C4-2B (cell line): ENCODE data around the gene POLR2H.
"Not testable (repeated sequence)": the region's sequence is repeated elsewhere in the genome, so short reads cannot be mapped to it uniquely, and the experiment has no call there.

Experiments used
- H3K27ac ChIP-seq: fragments of 450-650 bp; 2 replicates; pipeline ENCODE4 v1.5.1; 2017
- ZFX ChIP-seq: fragments of 450-650 bp; IDR thresholded peaks from 2 replicates; pipeline ENCODE4 v1.6.1; 2017
- TF ChIP-seq, protein P1 (sequence below): fragments of 450-650 bp; conservative IDR thresholded peaks from 2 replicates; pipeline ENCODE4 v1.5.1; 2017; ENCODE audit warnings: mild to moderate bottlenecking

POLR2H gene

DNA sequence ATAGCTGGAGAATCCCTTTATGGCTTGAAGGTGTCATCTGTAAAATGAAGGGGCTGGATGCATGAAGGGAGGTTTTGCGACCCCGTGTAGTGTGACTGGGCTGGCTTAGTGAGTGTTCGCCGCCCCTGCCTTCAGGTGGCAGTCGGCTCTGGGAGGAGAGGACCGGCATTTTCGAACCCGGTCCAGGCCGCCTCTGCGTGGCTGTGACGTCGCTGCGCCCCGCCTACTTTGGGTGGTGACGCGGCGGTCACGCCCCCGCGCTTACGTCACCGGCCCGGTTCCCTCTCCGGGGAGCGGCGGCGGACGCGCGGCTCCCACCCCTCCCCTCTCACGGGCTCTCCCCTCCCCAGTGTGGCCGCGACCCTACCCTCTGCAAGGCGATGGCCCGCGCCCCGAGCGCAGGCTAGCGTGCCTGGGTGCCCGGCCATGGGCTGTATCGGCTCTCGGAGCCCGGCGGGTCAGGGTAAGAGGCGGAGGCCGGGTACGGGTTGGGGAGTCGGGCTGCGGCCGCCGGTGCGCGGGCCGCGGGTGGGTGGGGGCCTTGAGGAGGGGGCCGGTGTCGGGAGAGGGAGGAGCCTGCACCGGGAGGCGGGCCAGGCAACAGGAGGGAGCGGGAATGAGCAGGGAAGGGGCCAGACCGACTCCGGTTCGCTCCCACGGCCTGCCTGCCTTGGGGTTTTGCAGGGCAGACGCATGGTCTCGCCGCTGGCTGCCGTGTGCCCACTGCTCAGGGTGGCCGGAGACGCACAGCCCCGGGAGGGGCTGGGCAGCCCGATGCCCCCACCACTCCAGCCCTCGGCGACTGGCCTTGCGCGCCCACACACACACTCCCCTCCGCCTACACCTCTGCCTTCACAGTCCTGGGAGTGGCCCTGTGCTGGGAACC lies 25.6 kb upstream of the POLR2H start:
- peak overlapping the region; percentile 81 for H3K27ac ChIP-seq
- TF ChIP-seq, protein P1, sequence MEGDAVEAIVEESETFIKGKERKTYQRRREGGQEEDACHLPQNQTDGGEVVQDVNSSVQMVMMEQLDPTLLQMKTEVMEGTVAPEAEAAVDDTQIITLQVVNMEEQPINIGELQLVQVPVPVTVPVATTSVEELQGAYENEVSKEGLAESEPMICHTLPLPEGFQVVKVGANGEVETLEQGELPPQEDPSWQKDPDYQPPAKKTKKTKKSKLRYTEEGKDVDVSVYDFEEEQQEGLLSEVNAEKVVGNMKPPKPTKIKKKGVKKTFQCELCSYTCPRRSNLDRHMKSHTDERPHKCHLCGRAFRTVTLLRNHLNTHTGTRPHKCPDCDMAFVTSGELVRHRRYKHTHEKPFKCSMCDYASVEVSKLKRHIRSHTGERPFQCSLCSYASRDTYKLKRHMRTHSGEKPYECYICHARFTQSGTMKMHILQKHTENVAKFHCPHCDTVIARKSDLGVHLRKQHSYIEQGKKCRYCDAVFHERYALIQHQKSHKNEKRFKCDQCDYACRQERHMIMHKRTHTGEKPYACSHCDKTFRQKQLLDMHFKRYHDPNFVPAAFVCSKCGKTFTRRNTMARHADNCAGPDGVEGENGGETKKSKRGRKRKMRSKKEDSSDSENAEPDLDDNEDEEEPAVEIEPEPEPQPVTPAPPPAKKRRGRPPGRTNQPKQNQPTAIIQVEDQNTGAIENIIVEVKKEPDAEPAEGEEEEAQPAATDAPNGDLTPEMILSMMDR: no peak
- 0 out of 2 replicates have a peak, but pooled peaks have one; percentile 32 for TF ChIP-seq ZFX

DNA sequence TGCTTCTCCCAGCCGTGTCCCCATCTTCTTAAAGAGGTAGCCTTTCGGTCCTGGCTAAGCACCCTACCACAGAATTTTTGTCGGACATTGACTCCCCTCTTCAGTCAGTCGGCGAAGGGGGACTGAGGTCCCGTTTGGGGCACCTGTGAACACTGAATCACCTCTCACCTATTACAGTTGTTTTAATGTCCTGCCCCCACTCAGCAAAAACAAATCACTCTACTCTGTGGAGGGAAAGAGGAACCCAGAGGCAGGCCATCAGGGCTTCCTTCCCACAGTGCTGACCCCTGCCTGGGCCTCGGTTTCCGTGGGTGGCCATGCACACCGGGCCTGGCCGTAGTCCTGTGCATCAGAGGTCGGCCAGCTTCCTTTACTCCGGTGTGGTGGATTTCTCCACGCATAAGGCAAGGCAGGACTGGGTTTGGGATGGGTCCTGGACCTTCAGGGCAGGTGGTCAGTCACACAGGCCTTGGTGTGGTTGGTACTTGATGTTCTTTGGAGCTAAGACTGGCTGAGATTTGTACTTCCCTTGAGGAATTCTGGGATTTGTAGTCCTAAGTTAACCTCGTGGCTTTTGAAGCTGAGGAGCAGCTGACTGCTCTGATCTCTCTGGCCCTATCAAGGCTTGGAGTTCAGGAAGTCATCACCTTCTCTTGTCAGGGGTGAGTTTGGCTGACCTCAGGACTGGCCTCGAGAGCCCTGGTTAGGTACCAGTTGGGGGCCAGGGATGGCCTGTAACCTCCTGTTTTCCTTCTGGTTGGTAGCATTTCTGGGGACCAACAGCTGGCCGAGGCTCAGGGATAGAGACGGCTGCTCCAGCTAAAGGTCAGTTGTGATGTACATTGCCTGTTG lies 24.7 kb upstream of the POLR2H start:
- no peak for TF ChIP-seq ZFX
- TF ChIP-seq, protein P1: no peak
- H3K27ac ChIP-seq: peak overlapping the region; percentile 81

DNA sequence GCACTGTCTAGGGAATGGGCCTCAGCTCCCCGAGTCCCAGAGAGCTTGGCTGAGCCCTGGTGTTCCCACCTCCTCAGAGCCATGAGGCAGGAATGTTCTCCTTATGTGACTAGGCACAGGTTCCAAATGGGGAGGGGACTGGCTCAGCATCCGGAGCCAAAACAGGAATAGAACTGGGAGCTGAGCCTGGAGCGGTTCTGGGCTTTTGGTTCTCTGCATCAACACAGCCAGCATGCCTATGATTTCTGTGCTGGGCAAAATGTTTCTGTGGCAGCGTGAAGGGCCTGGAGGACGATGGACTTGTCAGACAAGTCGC lies 24.2 kb upstream of the POLR2H start, which contains the start of gene FAM131A:
FAM131A (plus strand) TSS at position 202 of the 316 bp plus-strand sequence; CDS start at position 233, 31 bp downstream.
- TF ChIP-seq, protein P1: no peak
- no peak for TF ChIP-seq ZFX
- H3K27ac ChIP-seq: peak within 1 kb of the TSS; percentile 81

DNA sequence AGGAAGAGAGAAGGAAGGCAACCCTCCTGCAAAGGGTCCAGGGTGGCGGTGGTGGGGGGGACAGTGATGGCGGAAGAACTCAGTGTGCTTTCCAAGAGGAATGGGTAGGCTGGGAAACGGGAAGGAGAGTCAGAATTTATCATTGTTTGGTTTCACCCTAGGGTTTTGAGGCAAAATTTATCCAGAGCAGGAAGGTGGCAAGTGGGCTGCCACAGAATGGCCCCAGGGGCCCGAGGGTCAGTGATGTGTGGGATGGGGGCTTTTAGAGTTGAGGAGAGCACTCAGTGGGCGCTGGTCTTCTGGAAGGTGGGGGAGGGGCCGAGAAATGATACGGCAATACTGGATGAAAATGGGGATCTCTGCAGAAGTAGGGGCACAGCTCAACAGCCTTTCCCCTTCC lies 23.5 kb upstream of the POLR2H start:
- no peak for TF ChIP-seq ZFX
- TF ChIP-seq, protein P1: no peak

DNA sequence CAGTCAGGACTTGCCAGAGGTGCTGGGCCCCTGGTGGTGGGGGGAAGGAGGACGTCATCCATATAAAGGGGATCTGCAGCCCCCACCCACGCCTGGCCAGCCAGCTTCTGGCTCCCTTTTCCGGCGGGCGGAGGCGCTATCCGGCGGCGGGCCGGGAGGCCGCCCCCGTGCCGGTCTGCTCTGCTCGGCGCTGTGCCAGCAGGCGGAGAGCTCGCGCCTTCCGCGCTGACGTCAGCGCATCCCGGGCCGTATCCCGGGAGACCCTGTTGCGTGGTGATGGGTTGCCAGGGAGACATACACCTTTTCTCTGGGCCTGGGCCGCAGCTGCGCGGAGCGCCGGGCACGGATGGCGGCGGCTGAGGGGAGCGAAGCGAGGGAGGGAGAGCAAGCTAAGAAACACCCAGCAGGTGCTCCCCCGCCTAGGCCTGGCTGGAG lies 23.0 kb upstream of the POLR2H start:
- TF ChIP-seq, protein P1: no peak
- no peak for TF ChIP-seq ZFX
- H3K27ac ChIP-seq: no peak overlapping the region

More for the DNA sequence above, 23.5 kb upstream of the POLR2H start:
- peak overlapping the region; percentile 81 for H3K27ac ChIP-seq

DNA sequence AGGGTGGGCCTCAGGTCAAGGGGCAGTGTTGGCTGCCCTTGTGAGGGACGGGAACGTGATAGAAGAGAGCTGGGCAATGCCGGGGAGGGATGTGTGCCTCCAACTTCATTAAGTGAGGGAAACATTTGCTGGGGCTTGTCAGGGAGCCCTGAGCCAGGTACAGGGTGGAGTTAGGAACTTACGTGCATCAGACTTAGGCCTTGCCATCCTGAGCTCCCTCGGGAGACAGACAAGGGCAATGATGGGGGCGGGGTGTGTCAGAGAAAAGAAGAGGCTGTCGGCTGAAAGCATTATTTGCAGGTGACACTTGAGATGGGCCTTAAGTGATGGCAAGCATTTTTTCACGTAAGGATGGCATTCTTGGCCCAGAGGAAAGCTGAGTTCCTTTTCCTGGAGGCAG lies 22.5 kb upstream of the POLR2H start:
- TF ChIP-seq, protein P1: no peak
- no peak for TF ChIP-seq ZFX
- no peak overlapping the region for H3K27ac ChIP-seq

DNA sequence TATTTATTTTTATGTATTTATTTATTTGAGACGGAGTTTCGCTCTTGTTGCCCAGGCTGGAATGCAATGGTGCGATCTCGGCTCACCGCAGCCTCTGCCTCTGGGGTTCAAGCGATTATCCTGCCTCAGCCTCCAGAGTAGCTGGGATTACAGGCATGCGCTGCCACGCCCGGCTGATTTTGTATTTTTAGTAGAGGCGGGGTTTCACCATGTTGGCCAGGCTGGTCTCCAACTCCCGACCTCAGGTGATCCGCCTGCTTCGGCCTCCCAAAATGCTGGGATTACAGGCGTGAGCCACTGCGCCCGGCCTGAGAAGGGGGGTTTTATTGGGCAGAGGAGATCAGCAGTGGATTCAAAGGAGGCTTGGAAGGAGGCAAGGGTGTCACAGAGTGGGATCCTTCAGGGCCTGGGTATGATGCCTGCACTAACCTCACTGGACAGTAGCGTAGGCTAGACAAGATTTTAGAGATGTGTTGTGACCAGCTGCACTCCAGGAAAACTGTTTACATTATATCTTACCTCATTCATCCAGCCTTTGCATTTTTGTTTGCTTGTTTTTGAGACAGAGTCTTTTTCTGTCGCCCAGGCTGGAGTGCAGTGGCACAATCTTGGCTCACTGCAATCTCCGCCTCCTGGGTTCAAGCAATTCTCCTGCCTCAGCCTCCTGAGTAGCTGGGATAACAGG lies 21.9 kb upstream of the POLR2H start:
- H3K27ac ChIP-seq: not testable (repeated sequence)
